ENCODE data around the gene GPRIN3.

Gene GPRIN3

GRCh38 chr4:89289312-89289711 lies 18.3 kb downstream of the GPRIN3 start:
- Histone ChIP-seq H3K27ac (ENCODE audit: low read length) (no peak overlapping the region), H3K9me3 (ENCODE audit: insufficient read depth, low read length) (peaks cover 6% of the 10 kb centered on the region; the same call in 1 of the 2 replicates), H3K27me3 (ENCODE audit: low read depth, low read length) (no peaks in the 10 kb centered on the region), H3K79me2 (ENCODE audit: low read length) (no peaks in the 10 kb centered on the region), H3K4me2 (ENCODE audit: low read length) (no peak overlapping the region), H4K20me1 (ENCODE audit: insufficient read depth, low read length) (no peaks in the 10 kb centered on the region), H3K4me3 (ENCODE audit: low read length) (no peak overlapping the region), H3K9ac (ENCODE audit: low read length) (no peak overlapping the region), H3K36me3 (replicated peaks; ENCODE audit: low read depth, low read length) (no peaks in the 10 kb centered on the region), H3K4me1 (ENCODE audit: low read length) (peaks cover 53% of the 10 kb centered on the region), H2AFZ (ENCODE audit: low read depth, low read length) (no peak overlapping the region)
- TF ChIP-seq CTCF (IDR thresholded peaks at IDR 0.05; ENCODE audit: low read depth, low read length) (no peak), EZH2phosphoT487 (IDR thresholded peaks at IDR 0.05; ENCODE audit: low read depth) (no peak)

- peaks cover 49% of the 10 kb centered on the region for H3K4me1 ChIP-seq (ENCODE audit: low read length)
- H3K9me3 ChIP-seq (ENCODE audit: insufficient read depth, low read length), result peaks cover 6% of the 10 kb centered on the region; the same call in 1 of the 2 replicates
- no peaks in the 10 kb centered on the region for H3K79me2 ChIP-seq (ENCODE audit: low read length)
- no peak overlapping the region for H2AFZ ChIP-seq (ENCODE audit: low read depth, low read length)
- H3K9ac ChIP-seq (ENCODE audit: low read length), result no peak overlapping the region
- TF ChIP-seq CTCF (IDR thresholded peaks at IDR 0.05; ENCODE audit: low read depth, low read length) (no peak), EZH2phosphoT487 (IDR thresholded peaks at IDR 0.05; ENCODE audit: low read depth) (no peak)
- no peaks in the 10 kb centered on the region for H4K20me1 ChIP-seq (ENCODE audit: insufficient read depth, low read length)
- no peak overlapping the region for H3K4me2 ChIP-seq (ENCODE audit: low read length)
- H3K27ac ChIP-seq (ENCODE audit: low read length), result no peak overlapping the region
- no peaks in the 10 kb centered on the region for H3K27me3 ChIP-seq (ENCODE audit: low read depth, low read length)
- no peak overlapping the region for H3K4me3 ChIP-seq (ENCODE audit: low read length)
- no peaks in the 10 kb centered on the region for H3K36me3 ChIP-seq (replicated peaks; ENCODE audit: low read depth, low read length)
These were observed 19.2 kb downstream of the GPRIN3 start for GRCh38 chr4:89288430-89288829.

GRCh38 chr4:89287945-89288344 lies 19.7 kb downstream of the GPRIN3 start:
- no peak overlapping the region for H2AFZ ChIP-seq (ENCODE audit: low read depth, low read length)
- H3K27ac ChIP-seq (ENCODE audit: low read length), result no peak overlapping the region
- no peaks in the 10 kb centered on the region for H3K79me2 ChIP-seq (ENCODE audit: low read length)
- peaks cover 6% of the 10 kb centered on the region; the same call in 1 of the 2 replicates for H3K9me3 ChIP-seq (ENCODE audit: insufficient read depth, low read length)
- no peak overlapping the region for H3K9ac ChIP-seq (ENCODE audit: low read length)
- H3K27me3 ChIP-seq (ENCODE audit: low read depth, low read length), result no peaks in the 10 kb centered on the region
- no peak overlapping the region for H3K4me3 ChIP-seq (ENCODE audit: low read length)
- TF ChIP-seq CTCF (IDR thresholded peaks at IDR 0.05; ENCODE audit: low read depth, low read length), result no peak
- no peak for TF ChIP-seq EZH2phosphoT487 (IDR thresholded peaks at IDR 0.05; ENCODE audit: low read depth)
- H3K36me3 ChIP-seq (replicated peaks; ENCODE audit: low read depth, low read length), result no peaks in the 10 kb centered on the region
- H4K20me1 ChIP-seq (ENCODE audit: insufficient read depth, low read length), result no peaks in the 10 kb centered on the region
- peaks cover 45% of the 10 kb centered on the region for H3K4me1 ChIP-seq (ENCODE audit: low read length)
- H3K4me2 ChIP-seq (ENCODE audit: low read length), result no peak overlapping the region

- Histone ChIP-seq H3K36me3 (replicated peaks; ENCODE audit: low read depth, low read length) (no peaks in the 10 kb centered on the region), H3K27me3 (ENCODE audit: low read depth, low read length) (no peaks in the 10 kb centered on the region), H3K9ac (ENCODE audit: low read length) (peak overlapping the region; percentile 29; the same call in 1 of the 2 replicates), H3K4me3 (ENCODE audit: low read length) (peak overlapping the region; percentile 55), H3K4me2 (ENCODE audit: low read length) (peak overlapping the region; percentile 81), H3K27ac (ENCODE audit: low read length) (peak overlapping the region; percentile 69), H3K9me3 (ENCODE audit: insufficient read depth, low read length) (no peaks in the 10 kb centered on the region), H3K79me2 (ENCODE audit: low read length) (no peaks in the 10 kb centered on the region), H3K4me1 (ENCODE audit: low read length) (peaks cover 42% of the 10 kb centered on the region), H4K20me1 (ENCODE audit: insufficient read depth, low read length) (no peaks in the 10 kb centered on the region), H2AFZ (ENCODE audit: low read depth, low read length) (no peak overlapping the region)
- TF ChIP-seq CTCF (IDR thresholded peaks at IDR 0.05; ENCODE audit: low read depth, low read length) (no peak), EZH2phosphoT487 (IDR thresholded peaks at IDR 0.05; ENCODE audit: low read depth) (no peak)
These were observed 21.9 kb downstream of the GPRIN3 start for GRCh38 chr4:89285745-89286144.

Data from OCI-LY3 (cell line).